RWPE1 (cell line): Measurements from ENCODE around the gene CRYM.

Source experiments
- CTCF ChIA-PET: fragments of 350-600 bp; sonication (Branson Sonifier 250); formaldehyde crosslinking; extraction: SDS; loops from one replicate; lab custom pipeline; 2021; lab: Yijun Ruan, JAX
- POLR2A ChIA-PET: fragments of 400-600 bp; formaldehyde crosslinking; extraction: SDS; loops from one replicate; lab custom pipeline; 2020; ENCODE audit warnings: antibody characterized with exemption; ENCODE audit not compliant: low non-redundant PET; lab: Yijun Ruan, JAX
- DNase-seq: peaks from one replicate; pipeline ENCODE4 v3.0.0; 2012; ENCODE audit warnings: low spot score
- H3K27ac ChIP-seq: fragments of 450-650 bp; 2 replicates; pipeline ENCODE4 v1.5.1; 2017
- CTCF ChIP-seq: fragments of 450-650 bp; conservative IDR thresholded peaks from 2 replicates; pipeline ENCODE4 v1.5.1; 2017; ENCODE audit warnings: low read depth, mild to moderate bottlenecking

Gene CRYM

GRCh38 chr16:21262779-21263639 lies 15.1 kb downstream of the CRYM start:
- H3K27ac ChIP-seq = no peak overlapping the region
- ChIA-PET CTCF (no interaction called here), POLR2A (no interaction called here)
- TF ChIP-seq CTCF = no peak
- no peak for DNase-seq

- TF ChIP-seq CTCF = no peak
- POLR2A ChIA-PET = no interaction called here
- no peak overlapping the region for H3K27ac ChIP-seq
- peak; percentile 91 for DNase-seq
- CTCF ChIA-PET = no interaction called here
These were observed 17.0 kb downstream of the CRYM start for GRCh38 chr16:21260870-21261791.

GRCh38 chr16:21257284-21257683 lies 20.8 kb downstream of the CRYM start:
- POLR2A ChIA-PET = no interaction called here
- no peak overlapping the region for H3K27ac ChIP-seq
- TF ChIP-seq CTCF = no peak
- CTCF ChIA-PET = interaction anchor here (0.5 kb wide), 1 partner anchor 26 kb away, joined by 3 read pairs; no protein-coding TSS in a partner anchor
- DNase-seq = no peak

GRCh38 chr16:21256636-21257035 lies 21.5 kb downstream of the CRYM start:
- H3K27ac ChIP-seq = no peak overlapping the region
- ChIA-PET POLR2A (no interaction called here), CTCF (no interaction called here)
- TF ChIP-seq CTCF = no peak
- no peak for DNase-seq

GRCh38 chr16:21253470-21253869 lies 24.6 kb downstream of the CRYM start:
- no peak for DNase-seq

More at GRCh38 chr16:21253470-21253869, 24.6 kb downstream of the CRYM start:
- ChIA-PET POLR2A (no interaction called here), CTCF (no interaction called here)
- TF ChIP-seq CTCF = no peak
- H3K27ac ChIP-seq = no peak overlapping the region
